Measurements from ENCODE around the gene EPHB1.

EPHB1 gene

DNA sequence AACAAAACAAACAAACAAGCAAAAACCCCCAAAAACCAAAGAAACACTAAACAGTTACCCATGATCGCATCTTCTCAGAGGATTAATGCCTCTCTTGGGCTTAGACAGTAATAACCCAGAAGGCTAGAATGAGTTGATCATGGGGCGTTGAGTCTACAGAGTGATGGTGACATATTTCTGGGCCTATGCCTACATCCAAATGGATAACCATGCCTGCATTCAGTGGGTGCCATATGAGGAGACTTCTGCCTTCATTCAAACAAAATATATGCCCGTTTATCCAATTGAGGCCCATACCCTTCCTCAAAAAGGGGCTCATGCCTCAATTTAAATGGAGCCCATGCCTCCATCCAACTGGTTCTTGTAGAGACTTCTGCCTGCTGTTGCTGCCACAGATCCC is 284.0 kb downstream of the EPHB1 start:
- Histone ChIP-seq H3K4me1 (ENCODE audit: insufficient read depth, insufficient read length) (peaks cover 3% of the 10 kb centered on the region), H3K4me3 (ENCODE audit: insufficient read length, low read depth) (no peak overlapping the region), H3K27me3 (ENCODE audit: insufficient read depth, insufficient read length) (no peaks in the 10 kb centered on the region), H3K9me3 (ENCODE audit: insufficient read depth, low read length) (peaks cover 5% of the 10 kb centered on the region; the same call in 1 of the 2 replicates), H3K36me3 (ENCODE audit: insufficient read depth, insufficient read length, low read length) (no peaks in the 10 kb centered on the region), H3K9ac (ENCODE audit: insufficient read length, low read depth) (no peak overlapping the region)
- TF ChIP-seq YY1 (IDR thresholded peaks at IDR 0.05; ENCODE audit: insufficient read depth, insufficient read length) = no peak
- TF ChIP-seq SUZ12 (IDR thresholded peaks at IDR 0.05; ENCODE audit: extremely low read depth, insufficient read depth, insufficient read length) = no peak
- no peak for TF ChIP-seq ZNF274 (IDR thresholded peaks at IDR 0.05; ENCODE audit: low read depth, low read length)
- DNase-seq (ENCODE audit: low read depth, low spot score) = no peak

DNA sequence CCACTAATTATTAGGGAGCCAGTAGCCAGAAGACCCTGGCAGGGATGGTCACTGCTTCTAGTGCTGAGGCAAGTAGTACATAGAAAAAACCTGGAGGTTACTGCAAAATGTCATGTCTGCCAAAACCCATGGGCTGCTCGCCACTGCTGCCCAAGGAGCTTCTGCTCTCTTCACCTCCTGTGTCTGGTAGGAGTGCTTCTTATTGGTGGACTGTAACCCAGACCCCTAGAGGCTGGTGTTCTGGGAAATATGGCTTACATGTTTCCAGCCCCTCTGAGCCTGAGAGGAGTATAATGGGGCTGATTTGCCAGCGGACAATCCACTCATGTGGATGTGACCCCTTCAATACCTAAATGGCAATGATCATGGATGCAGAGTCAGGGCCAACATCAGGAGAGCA is 286.4 kb downstream of the EPHB1 start:
- H3K9me3 ChIP-seq (ENCODE audit: insufficient read depth, low read length) = no peaks in the 10 kb centered on the region
- no peak overlapping the region for H3K4me3 ChIP-seq (ENCODE audit: insufficient read length, low read depth)
- no peak overlapping the region for H3K9ac ChIP-seq (ENCODE audit: insufficient read length, low read depth)
- no peak for TF ChIP-seq SUZ12 (IDR thresholded peaks at IDR 0.05; ENCODE audit: extremely low read depth, insufficient read depth, insufficient read length)
- TF ChIP-seq YY1 (IDR thresholded peaks at IDR 0.05; ENCODE audit: insufficient read depth, insufficient read length) = no peak
- TF ChIP-seq ZNF274 (IDR thresholded peaks at IDR 0.05; ENCODE audit: low read depth, low read length) = no peak
- no peaks in the 10 kb centered on the region for H3K27me3 ChIP-seq (ENCODE audit: insufficient read depth, insufficient read length)
- DNase-seq (ENCODE audit: low read depth, low spot score) = no peak
- H3K4me1 ChIP-seq (ENCODE audit: insufficient read depth, insufficient read length) = peaks cover 3% of the 10 kb centered on the region
- H3K36me3 ChIP-seq (ENCODE audit: insufficient read depth, insufficient read length, low read length) = no peaks in the 10 kb centered on the region

DNA sequence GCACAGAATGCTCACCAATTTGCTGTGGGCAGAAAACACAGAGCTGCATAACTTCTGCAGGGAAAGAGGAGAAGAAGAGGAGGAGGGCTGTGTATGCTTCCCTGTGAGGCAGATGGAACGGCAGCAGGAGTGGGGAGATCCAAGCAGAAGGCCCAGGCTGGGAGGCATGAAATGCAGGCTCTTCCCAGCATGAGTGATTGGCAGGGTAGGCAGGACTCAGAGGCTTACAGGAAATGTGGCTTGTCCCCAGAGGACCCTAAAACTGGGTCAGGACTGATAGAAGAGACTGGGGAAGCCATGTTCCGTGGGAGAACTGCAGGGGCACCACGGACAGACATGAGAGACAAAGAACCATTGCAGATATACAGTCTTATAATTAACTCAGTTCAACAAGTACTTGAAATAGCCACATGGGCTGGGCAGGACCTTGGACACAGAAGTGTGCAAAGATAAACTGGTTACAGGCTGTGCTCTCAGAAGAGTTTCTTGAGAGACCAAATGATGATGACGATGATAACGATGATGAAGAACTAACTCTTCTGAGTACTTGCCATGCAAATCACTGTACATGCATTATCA is 286.9 kb downstream of the EPHB1 start:
- no peak overlapping the region for H3K9ac ChIP-seq (ENCODE audit: insufficient read length, low read depth)
- no peak for TF ChIP-seq YY1 (IDR thresholded peaks at IDR 0.05; ENCODE audit: insufficient read depth, insufficient read length)
- TF ChIP-seq ZNF274 (IDR thresholded peaks at IDR 0.05; ENCODE audit: low read depth, low read length) = no peak
- H3K9me3 ChIP-seq (ENCODE audit: insufficient read depth, low read length) = no peaks in the 10 kb centered on the region
- H3K4me3 ChIP-seq (ENCODE audit: insufficient read length, low read depth) = no peak overlapping the region
- no peaks in the 10 kb centered on the region for H3K36me3 ChIP-seq (ENCODE audit: insufficient read depth, insufficient read length, low read length)
- no peak for DNase-seq (ENCODE audit: low read depth, low spot score)
- H3K27me3 ChIP-seq (ENCODE audit: insufficient read depth, insufficient read length) = no peaks in the 10 kb centered on the region
- peaks cover 3% of the 10 kb centered on the region for H3K4me1 ChIP-seq (ENCODE audit: insufficient read depth, insufficient read length)

DNA sequence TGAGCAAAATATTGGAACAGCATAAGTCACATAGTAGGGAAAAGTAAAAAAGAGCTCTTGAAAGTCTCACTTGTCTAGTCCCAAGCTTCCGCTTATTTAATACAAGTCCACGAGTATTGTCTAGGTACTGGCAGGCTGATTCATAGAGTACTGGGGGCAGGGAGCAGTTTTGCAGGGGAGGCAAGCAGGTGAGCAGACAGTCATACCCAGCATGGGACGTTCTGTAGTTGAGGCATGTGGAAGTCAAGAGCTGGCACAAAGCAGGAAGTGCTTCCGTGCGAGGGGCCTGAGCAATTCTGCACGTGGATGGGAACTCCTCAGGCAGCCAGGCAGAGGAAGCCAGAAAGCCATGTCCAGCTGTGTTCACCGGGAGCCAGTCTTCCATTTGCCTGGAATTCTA is 287.6 kb downstream of the EPHB1 start:
- Histone ChIP-seq H3K9me3 (ENCODE audit: insufficient read depth, low read length) (no peaks in the 10 kb centered on the region), H3K9ac (ENCODE audit: insufficient read length, low read depth) (no peak overlapping the region), H3K36me3 (ENCODE audit: insufficient read depth, insufficient read length, low read length) (no peaks in the 10 kb centered on the region), H3K4me3 (ENCODE audit: insufficient read length, low read depth) (no peak overlapping the region), H3K27me3 (ENCODE audit: insufficient read depth, insufficient read length) (no peaks in the 10 kb centered on the region), H3K4me1 (ENCODE audit: insufficient read depth, insufficient read length) (peaks cover 3% of the 10 kb centered on the region)
- TF ChIP-seq YY1 (IDR thresholded peaks at IDR 0.05; ENCODE audit: insufficient read depth, insufficient read length) = no peak
- no peak for TF ChIP-seq ZNF274 (IDR thresholded peaks at IDR 0.05; ENCODE audit: low read depth, low read length)
- no peak for TF ChIP-seq SUZ12 (IDR thresholded peaks at IDR 0.05; ENCODE audit: extremely low read depth, insufficient read depth, insufficient read length)
- DNase-seq (ENCODE audit: low read depth, low spot score) = no peak

DNA sequence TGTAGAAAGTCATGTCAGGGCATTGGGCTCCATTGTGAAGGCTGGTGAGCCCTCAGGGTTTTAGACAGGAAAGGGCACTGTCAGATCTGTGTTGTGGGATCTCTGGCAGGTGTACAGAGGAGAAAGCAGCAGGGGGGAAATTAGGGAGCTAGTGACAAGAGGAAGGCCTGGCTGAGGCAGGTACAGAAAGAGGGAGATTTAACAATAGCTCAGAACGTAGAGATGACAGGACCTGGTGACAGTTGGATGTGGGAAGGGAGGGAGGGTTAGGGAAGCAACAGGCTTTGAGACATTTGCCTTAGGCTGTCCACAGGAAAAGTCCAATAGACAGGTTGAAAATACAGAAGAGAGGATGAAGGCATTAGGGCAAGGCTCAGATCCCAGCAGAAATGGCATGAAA is 288.1 kb downstream of the EPHB1 start:
- H3K4me3 ChIP-seq (ENCODE audit: insufficient read length, low read depth) = no peak overlapping the region
- H3K9me3 ChIP-seq (ENCODE audit: insufficient read depth, low read length) = no peaks in the 10 kb centered on the region
- no peak for TF ChIP-seq ZNF274 (IDR thresholded peaks at IDR 0.05; ENCODE audit: low read depth, low read length)
- DNase-seq (ENCODE audit: low read depth, low spot score) = no peak
- H3K27me3 ChIP-seq (ENCODE audit: insufficient read depth, insufficient read length) = no peaks in the 10 kb centered on the region
- no peaks in the 10 kb centered on the region for H3K36me3 ChIP-seq (ENCODE audit: insufficient read depth, insufficient read length, low read length)
- H3K4me1 ChIP-seq (ENCODE audit: insufficient read depth, insufficient read length) = peaks cover 3% of the 10 kb centered on the region
- no peak overlapping the region for H3K9ac ChIP-seq (ENCODE audit: insufficient read length, low read depth)

DNA sequence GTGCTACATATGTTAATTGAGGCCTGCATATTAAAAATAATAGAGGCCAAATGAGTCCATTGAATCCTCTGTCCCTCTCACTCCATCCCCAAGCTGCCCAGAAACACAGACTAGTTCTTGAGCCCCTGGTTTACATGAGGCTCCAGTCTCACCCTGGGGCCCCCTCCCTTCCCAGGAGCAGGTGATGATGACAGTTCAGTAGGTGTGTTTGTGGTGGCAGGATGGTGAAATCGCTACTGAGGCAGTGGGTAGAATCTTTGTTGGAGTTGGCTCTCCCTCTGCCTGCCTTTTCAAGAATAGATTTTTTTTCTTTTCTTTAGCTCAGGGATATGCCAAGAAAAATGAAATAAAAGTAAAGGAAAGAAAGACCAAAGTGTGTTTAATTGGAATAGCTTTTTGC is 288.7 kb downstream of the EPHB1 start:
- Histone ChIP-seq H3K9ac (ENCODE audit: insufficient read length, low read depth) (no peak overlapping the region), H3K9me3 (ENCODE audit: insufficient read depth, low read length) (no peaks in the 10 kb centered on the region), H3K4me1 (ENCODE audit: insufficient read depth, insufficient read length) (peaks cover 3% of the 10 kb centered on the region), H3K4me3 (ENCODE audit: insufficient read length, low read depth) (no peak overlapping the region), H3K27me3 (ENCODE audit: insufficient read depth, insufficient read length) (no peaks in the 10 kb centered on the region), H3K36me3 (ENCODE audit: insufficient read depth, insufficient read length, low read length) (no peaks in the 10 kb centered on the region)
- no peak for DNase-seq (ENCODE audit: low read depth, low spot score)
- TF ChIP-seq SUZ12 (IDR thresholded peaks at IDR 0.05; ENCODE audit: extremely low read depth, insufficient read depth, insufficient read length) (no peak), ZNF274 (IDR thresholded peaks at IDR 0.05; ENCODE audit: low read depth, low read length) (no peak)

DNA sequence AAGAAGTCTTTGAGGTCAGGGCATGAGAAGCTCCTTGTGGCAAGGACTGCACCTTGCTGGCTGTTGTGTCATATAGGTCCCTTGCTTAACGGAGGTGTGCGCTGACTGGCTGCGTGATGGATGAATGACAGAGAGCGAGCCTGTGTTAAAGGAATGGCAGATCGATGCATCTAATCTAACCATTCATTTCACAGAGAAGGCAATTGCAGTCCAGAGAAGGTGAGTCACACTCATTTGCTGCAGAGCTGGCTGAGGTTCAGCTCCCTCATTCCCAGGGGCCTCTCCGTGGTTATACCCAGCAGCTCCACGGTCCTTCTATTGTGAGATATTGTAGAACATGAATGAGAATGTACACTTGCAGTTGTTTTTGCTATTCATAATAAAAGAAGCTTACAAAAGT is 289.3 kb downstream of the EPHB1 start:
- DNase-seq (ENCODE audit: low read depth, low spot score) = no peak
- peaks cover 3% of the 10 kb centered on the region for H3K4me1 ChIP-seq (ENCODE audit: insufficient read depth, insufficient read length)
- H3K9me3 ChIP-seq (ENCODE audit: insufficient read depth, low read length) = no peaks in the 10 kb centered on the region
- TF ChIP-seq ZNF274 (IDR thresholded peaks at IDR 0.05; ENCODE audit: low read depth, low read length) = no peak
- no peak for TF ChIP-seq SUZ12 (IDR thresholded peaks at IDR 0.05; ENCODE audit: extremely low read depth, insufficient read depth, insufficient read length)
- TF ChIP-seq YY1 (IDR thresholded peaks at IDR 0.05; ENCODE audit: insufficient read depth, insufficient read length) = no peak
- H3K9ac ChIP-seq (ENCODE audit: insufficient read length, low read depth) = no peak overlapping the region
- H3K27me3 ChIP-seq (ENCODE audit: insufficient read depth, insufficient read length) = no peaks in the 10 kb centered on the region
- no peak overlapping the region for H3K4me3 ChIP-seq (ENCODE audit: insufficient read length, low read depth)
- H3K36me3 ChIP-seq (ENCODE audit: insufficient read depth, insufficient read length, low read length) = no peaks in the 10 kb centered on the region

DNA sequence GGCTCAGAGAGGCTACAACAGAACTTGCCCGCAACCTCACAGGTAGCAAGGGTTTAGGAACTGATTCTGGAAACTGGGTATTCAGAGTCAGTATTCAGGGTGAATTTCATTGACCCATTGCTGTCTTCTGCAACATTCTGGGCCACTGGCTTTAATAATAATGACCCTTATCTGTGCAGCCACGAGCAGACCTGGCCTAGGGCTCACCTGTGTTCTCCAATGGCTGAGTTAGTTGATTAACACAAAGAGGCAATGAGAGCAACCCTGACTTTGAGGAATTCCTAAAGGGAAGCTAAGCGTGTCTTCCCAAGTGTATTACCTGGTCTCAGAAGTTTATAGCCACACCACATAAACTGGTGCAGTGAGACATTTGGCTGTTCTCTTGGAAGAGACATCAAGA is 289.9 kb downstream of the EPHB1 start:
- TF ChIP-seq YY1 (IDR thresholded peaks at IDR 0.05; ENCODE audit: insufficient read depth, insufficient read length) (no peak), SUZ12 (IDR thresholded peaks at IDR 0.05; ENCODE audit: extremely low read depth, insufficient read depth, insufficient read length) (no peak), ZNF274 (IDR thresholded peaks at IDR 0.05; ENCODE audit: low read depth, low read length) (no peak)
- no peaks in the 10 kb centered on the region for H3K9me3 ChIP-seq (ENCODE audit: insufficient read depth, low read length)
- no peaks in the 10 kb centered on the region for H3K27me3 ChIP-seq (ENCODE audit: insufficient read depth, insufficient read length)

More for the DNA sequence above, 289.9 kb downstream of the EPHB1 start:
- peaks cover 3% of the 10 kb centered on the region for H3K4me1 ChIP-seq (ENCODE audit: insufficient read depth, insufficient read length)
- no peak for DNase-seq (ENCODE audit: low read depth, low spot score)
- H3K4me3 ChIP-seq (ENCODE audit: insufficient read length, low read depth) = no peak overlapping the region
- H3K9ac ChIP-seq (ENCODE audit: insufficient read length, low read depth) = no peak overlapping the region
- H3K36me3 ChIP-seq (ENCODE audit: insufficient read depth, insufficient read length, low read length) = no peaks in the 10 kb centered on the region

Measured in NT2/D1 (cell line).